Bronchial epithelial cell (primary cell): ENCODE results near the gene COX17. TPM values are rescaled to one million over a fixed set of nuclear protein-coding genes. Genes with fewer than 3 reads are reported as not detected.
"Not testable (repeated sequence)": the region's sequence is repeated elsewhere in the genome, so short reads cannot be mapped to it uniquely, and the experiment has no call there.

Source experiments
- DNase-seq: peaks from one replicate; pipeline ENCODE4 v3.0.0-alpha.2; 2010; ENCODE audit warnings: low read depth
- FAIRE-seq: peaks from 2 replicates; lab custom pipeline; 2011; peaks lifted over from hg19 to GRCh38; lab: Jason Lieb, UNC
- H3K27me3 ChIP-seq: 2 replicates; pipeline ENCODE4 v1.5.1; 2011; ENCODE audit warnings: low read length; ENCODE audit not compliant: control insufficient read depth, insufficient read depth
- H3K36me3 ChIP-seq: 2 replicates; pipeline ENCODE4 v1.5.1; 2011; ENCODE audit warnings: low read length; ENCODE audit not compliant: control insufficient read depth, insufficient read depth
- H3K4me3 ChIP-seq: 2 replicates; pipeline ENCODE4 v1.5.1; 2011; ENCODE audit warnings: mild to moderate bottlenecking, low read depth, low read length, control low read depth
- CTCF ChIP-seq: IDR thresholded peaks from 2 replicates; pipeline ENCODE4 v1.5.1; 2011; ENCODE audit warnings: mild to moderate bottlenecking, moderate library complexity, low read length, control low read depth, inconsistent platforms; ENCODE audit not compliant: insufficient read depth, severe bottlenecking
- total RNA-seq: library from RNA; depleted of rRNA; stranded (reverse); fragments of >200 nt; gene quantifications from 2 replicates; pipeline ENCODE4 v1.2.1, GENCODE V29; 2014

COX17 gene
- total RNA-seq, 1 donor from 2014 or later = 10.0 TPM

GRCh38 chr3:119697394-119697793 is 20.2 kb upstream of the COX17 start:
- no peak overlapping the region for H3K4me3 ChIP-seq
- no peaks in the 10 kb centered on the region for H3K36me3 ChIP-seq
- no peak for TF ChIP-seq CTCF
- FAIRE-seq = no peak
- no peaks in the 10 kb centered on the region for H3K27me3 ChIP-seq
- no peak for DNase-seq

GRCh38 chr3:119695480-119695879 is 18.3 kb upstream of the COX17 start:
- Histone ChIP-seq H3K4me3 (no peak overlapping the region), H3K27me3 (no peaks in the 10 kb centered on the region), H3K36me3 (no peaks in the 10 kb centered on the region)
- no peak for TF ChIP-seq CTCF
- no peak for DNase-seq
- FAIRE-seq = no peak

- Histone ChIP-seq H3K4me3 (no peak overlapping the region), H3K36me3 (no peaks in the 10 kb centered on the region), H3K27me3 (no peaks in the 10 kb centered on the region)
- TF ChIP-seq CTCF = peak; percentile 31
- DNase-seq = peak; percentile 40
- FAIRE-seq = no peak
Observed at GRCh38 chr3:119690043-119690656, 12.9 kb upstream of the COX17 start.

- FAIRE-seq (no peak), DNase-seq (no peak)
- no peak for TF ChIP-seq CTCF
- H3K27me3 ChIP-seq = no peaks in the 10 kb centered on the region
- no peaks in the 10 kb centered on the region for H3K36me3 ChIP-seq
- H3K4me3 ChIP-seq = no peak overlapping the region
Observed at GRCh38 chr3:119683421-119683820, 6.2 kb upstream of the COX17 start.

- Histone ChIP-seq H3K27me3 (no peaks in the 10 kb centered on the region), H3K36me3 (no peaks in the 10 kb centered on the region), H3K4me3 (no peak overlapping the region)
- FAIRE-seq = no peak
- peak; percentile 31 for TF ChIP-seq CTCF
- DNase-seq = peak; percentile 40
Observed at GRCh38 chr3:119681279-119681678, 4.1 kb upstream of the COX17 start.

GRCh38 chr3:119679874-119680273 is 2.7 kb upstream of the COX17 start:
- H3K36me3 ChIP-seq = no peaks in the 10 kb centered on the region
- FAIRE-seq (no peak), DNase-seq (no peak)
- no peak overlapping the region for H3K4me3 ChIP-seq
- H3K27me3 ChIP-seq = no peaks in the 10 kb centered on the region
- no peak for TF ChIP-seq CTCF

GRCh38 chr3:119678209-119678608 is 1.0 kb upstream of the COX17 start:
- H3K4me3 ChIP-seq, FAIRE-seq, H3K27me3 ChIP-seq, DNase-seq, H3K36me3 ChIP-seq: not testable (repeated sequence)
